Fibroblast of lung (primary cell): ENCODE measurements around the gene SMOC2.

Experiments used
- CTCF ChIP-seq, 2 donors: IDR thresholded peaks in 1 of 2; conservative IDR thresholded peaks in 1 of 2; 1 replicate in 1 of 2; 2 replicates in 1 of 2; pipeline ENCODE4 v1.5.1; 2011 to 2012; ENCODE audit warnings: low read length in 2 of 2, control low read depth in 1 of 2, inconsistent platforms in 1 of 2, low read depth in 1 of 2, mild to moderate bottlenecking in 1 of 2
- EZH2 ChIP-seq: IDR thresholded peaks from 2 replicates; pipeline ENCODE4 v1.5.1; 2012; ENCODE audit warnings: low read length, control low read depth, mild to moderate bottlenecking; ENCODE audit errors: missing control alignments

- no peak for TF ChIP-seq CTCF (conservative IDR thresholded peaks at IDR 0.05 in 1 of 2, IDR thresholded peaks at IDR 0.05 in 1 of 2; ENCODE audit: low read depth in 1 of 2, low read length in 2 of 2)
- TF ChIP-seq EZH2: no peak
These were observed 235.8 kb downstream of the SMOC2 start for GRCh38 chr6:168676552-168677322.
